PC-3 (cell line): ENCODE measurements around the gene SCGB1C1. TPM values are rescaled to one million over a fixed set of nuclear protein-coding genes. Genes with fewer than 3 reads are reported as not detected.

Source experiments
- ATAC-seq: fragments of 200-7000 bp; cut with Tn5 transposase; 2 replicates; pipeline ENCODE4 v1.9.1; 2020; ENCODE audit warnings: mild to moderate bottlenecking, moderate library complexity
- BruUV-seq: library from RNA; stranded (reverse); fragments of 400-500 nt; replicated peaks from 2 replicates; lab custom pipeline; 2021; lab: Mats Ljungman, UMichigan
- CTCF ChIA-PET: fragments of 300-600 bp; sonication (Branson Sonifier 250); formaldehyde crosslinking; loops from one replicate; lab custom pipeline; 2022; ENCODE audit warnings: antibody characterized with exemption; lab: Charles Lee
- POLR2A ChIA-PET: fragments of 300-600 bp; sonication (Branson Sonifier 250); formaldehyde crosslinking; loops from one replicate; lab custom pipeline; 2022; ENCODE audit warnings: antibody characterized with exemption; ENCODE audit not compliant: unreplicated experiment; lab: Charles Lee
- DNase-seq: peaks from one replicate; pipeline ENCODE4 v3.0.0-alpha.2; 2015
- H2AFZ ChIP-seq: fragments of 300-600 bp; sonication (generic); 2 replicates; pipeline ENCODE4 v1.6.0; 2016; ENCODE audit warnings: antibody characterized with exemption, low read length
- H3F3A ChIP-seq: fragments of 300-600 bp; sonication (generic); one replicate; pipeline ENCODE4 v1.6.0; 2017; ENCODE audit warnings: antibody characterized with exemption, low read length, control low read depth, mild to moderate bottlenecking; ENCODE audit not compliant: unreplicated experiment
- H3K27ac ChIP-seq: fragments of 300-600 bp; sonication (generic); 2 replicates; pipeline ENCODE4 v1.5.1; 2016; ENCODE audit warnings: mild to moderate bottlenecking, low read length
- H3K27me3 ChIP-seq: fragments of 300-600 bp; sonication (generic); 2 replicates; pipeline ENCODE4 v1.6.1; 2016; ENCODE audit warnings: low read length, mixed read lengths
- H3K36me3 ChIP-seq: fragments of 300-600 bp; sonication (generic); 2 replicates; pipeline ENCODE4 v1.6.1; 2016; ENCODE audit warnings: low read depth, mixed run types, low read length, mixed read lengths
- H3K4me1 ChIP-seq: fragments of 300-600 bp; sonication (generic); 2 replicates; pipeline ENCODE4 v1.5.1; 2016; ENCODE audit warnings: low read length; ENCODE audit not compliant: insufficient read depth
- H3K4me2 ChIP-seq: fragments of 300-600 bp; sonication (generic); 2 replicates; pipeline ENCODE4 v1.6.0; 2016; ENCODE audit warnings: low read length
- H3K4me3 ChIP-seq: fragments of 300-600 bp; sonication (generic); 2 replicates; pipeline ENCODE4 v1.5.1; 2016; ENCODE audit warnings: mild to moderate bottlenecking, low read length, mixed read lengths
- H3K79me2 ChIP-seq: fragments of 300-600 bp; sonication (generic); 2 replicates; pipeline ENCODE4 v1.6.1; 2017; ENCODE audit warnings: low read length, mixed read lengths
- H3K9ac ChIP-seq: fragments of 300-600 bp; sonication (generic); 2 replicates; pipeline ENCODE4 v1.6.0; 2016; ENCODE audit warnings: mild to moderate bottlenecking, low read length
- H3K9me2 ChIP-seq: fragments of 300-600 bp; sonication (generic); replicated peaks from 2 replicates; pipeline ENCODE4 v1.6.1; 2016; ENCODE audit warnings: mixed run types, low read length, mixed read lengths
- H3K9me3 ChIP-seq: fragments of 300-600 bp; sonication (generic); 2 replicates; pipeline ENCODE4 v1.6.1; 2016; ENCODE audit warnings: low read length, mixed read lengths
- H4K20me1 ChIP-seq: fragments of 300-600 bp; sonication (generic); 2 replicates; pipeline ENCODE4 v1.6.1; 2016; ENCODE audit warnings: low read length, mixed read lengths
- EZH2 ChIP-seq: fragments of 300-600 bp; sonication (generic); IDR thresholded peaks from one replicate; pipeline ENCODE4 v1.6.1; 2017; ENCODE audit warnings: antibody characterized with exemption, mild to moderate bottlenecking, low read length; ENCODE audit not compliant: unreplicated experiment
- EZH2phosphoT487 ChIP-seq: fragments of 300-600 bp; sonication (generic); IDR thresholded peaks from 2 replicates; pipeline ENCODE4 v1.6.1; 2018; ENCODE audit warnings: mild to moderate bottlenecking, antibody characterized with exemption, low read length, borderline replicate concordance
- intact Hi-C: fragments of 100-400 bp; cut with micrococcal nuclease; formaldehyde crosslinking; loops from 2 replicates; pipeline ENCODE4 v1.9.0; 2023
- total RNA-seq: library from RNA; depleted of rRNA; stranded (reverse); fragments of >200 nt; gene quantifications from 2 replicates; pipeline ENCODE4 v1.2.3, GENCODE V29; 2014
- TF ChIP-seq, protein P1 (sequence below): fragments of 300-600 bp; sonication (generic); conservative IDR thresholded peaks from 2 replicates; pipeline ENCODE4 v1.5.1; 2017; ENCODE audit warnings: antibody characterized with exemption, low read depth, mild to moderate bottlenecking, low read length

SCGB1C1 gene
- total RNA-seq, 1 experiment from 2014 or later = not detected

DNA sequence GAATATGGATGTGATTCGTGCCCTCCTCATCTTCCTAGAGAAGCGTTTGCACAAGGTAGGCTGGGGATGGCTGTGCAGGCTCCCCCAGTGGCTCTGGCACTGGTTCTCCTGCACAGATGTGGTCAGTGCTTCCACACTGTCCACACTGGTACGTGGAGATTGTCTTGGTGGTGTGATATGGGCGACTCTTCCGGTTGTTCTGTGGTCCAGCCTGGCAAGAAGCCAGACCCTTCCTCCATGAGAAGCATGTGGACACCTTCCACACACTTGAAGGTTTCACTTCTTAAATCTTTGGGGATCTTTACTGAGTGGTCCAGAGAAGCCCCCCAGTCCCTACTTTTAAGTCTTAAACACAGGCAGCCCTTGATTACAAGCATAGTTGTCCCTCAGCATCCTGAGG lies 18.4 kb downstream of the SCGB1C1 start:
- H3K9me3 ChIP-seq = no peaks in the 10 kb centered on the region
- H3K4me1 ChIP-seq = peaks cover 17% of the 10 kb centered on the region
- ChIA-PET CTCF (no interaction called here), POLR2A (no interaction called here)
- no peak overlapping the region for H2AFZ ChIP-seq
- H4K20me1 ChIP-seq = no peaks in the 10 kb centered on the region
- no peak overlapping the region for H3K9ac ChIP-seq
- peaks cover 46% of the 10 kb centered on the region for H3K36me3 ChIP-seq
- no peak overlapping the region for H3K4me3 ChIP-seq
- peak overlapping the region; percentile 97; the same call in 1 of the 2 replicates for H3K4me2 ChIP-seq
- ATAC-seq = no peak
- no peaks in the 10 kb centered on the region for H3K9me2 ChIP-seq
- no peak for DNase-seq
- no peaks in the 10 kb centered on the region for H3F3A ChIP-seq
- no peaks in the 10 kb centered on the region for H3K27me3 ChIP-seq
- no peak overlapping the region for H3K27ac ChIP-seq
- peaks cover 48% of the 10 kb centered on the region for H3K79me2 ChIP-seq
- intact Hi-C loops = no loop called here
- no TSS peak for BruUV-seq
- TF ChIP-seq EZH2phosphoT487 (no peak), EZH2 (no peak)
- TF ChIP-seq, protein P1, sequence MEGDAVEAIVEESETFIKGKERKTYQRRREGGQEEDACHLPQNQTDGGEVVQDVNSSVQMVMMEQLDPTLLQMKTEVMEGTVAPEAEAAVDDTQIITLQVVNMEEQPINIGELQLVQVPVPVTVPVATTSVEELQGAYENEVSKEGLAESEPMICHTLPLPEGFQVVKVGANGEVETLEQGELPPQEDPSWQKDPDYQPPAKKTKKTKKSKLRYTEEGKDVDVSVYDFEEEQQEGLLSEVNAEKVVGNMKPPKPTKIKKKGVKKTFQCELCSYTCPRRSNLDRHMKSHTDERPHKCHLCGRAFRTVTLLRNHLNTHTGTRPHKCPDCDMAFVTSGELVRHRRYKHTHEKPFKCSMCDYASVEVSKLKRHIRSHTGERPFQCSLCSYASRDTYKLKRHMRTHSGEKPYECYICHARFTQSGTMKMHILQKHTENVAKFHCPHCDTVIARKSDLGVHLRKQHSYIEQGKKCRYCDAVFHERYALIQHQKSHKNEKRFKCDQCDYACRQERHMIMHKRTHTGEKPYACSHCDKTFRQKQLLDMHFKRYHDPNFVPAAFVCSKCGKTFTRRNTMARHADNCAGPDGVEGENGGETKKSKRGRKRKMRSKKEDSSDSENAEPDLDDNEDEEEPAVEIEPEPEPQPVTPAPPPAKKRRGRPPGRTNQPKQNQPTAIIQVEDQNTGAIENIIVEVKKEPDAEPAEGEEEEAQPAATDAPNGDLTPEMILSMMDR = no peak

DNA sequence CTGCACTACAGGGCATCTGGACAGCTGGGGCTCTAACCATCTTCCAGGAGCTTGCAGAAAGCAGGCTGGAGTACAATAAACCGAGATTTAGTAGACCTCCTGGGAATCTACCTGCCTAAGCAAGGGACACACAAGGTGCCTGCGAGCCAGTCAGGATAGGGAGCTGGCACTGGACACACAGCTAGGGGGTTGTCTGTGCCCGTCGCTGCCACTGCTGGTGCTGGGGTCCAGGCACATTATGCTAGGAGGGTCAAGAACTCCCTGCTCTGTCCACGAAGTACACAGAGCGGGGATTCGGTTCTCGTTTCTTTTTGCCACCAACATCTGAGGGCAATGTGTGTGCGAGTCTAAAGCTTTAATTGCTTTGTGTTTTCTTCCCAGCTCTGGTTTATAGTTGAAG lies 18.9 kb downstream of the SCGB1C1 start:
- no TSS peak for BruUV-seq
- ATAC-seq (no peak), DNase-seq (no peak)
- no peaks in the 10 kb centered on the region for H3K27me3 ChIP-seq
- CTCF ChIA-PET = no interaction called here
- no peak overlapping the region for H3K4me2 ChIP-seq
- no peaks in the 10 kb centered on the region for H4K20me1 ChIP-seq
- H2AFZ ChIP-seq = no peak overlapping the region
- H3K79me2 ChIP-seq = peaks cover 44% of the 10 kb centered on the region
- no peaks in the 10 kb centered on the region for H3F3A ChIP-seq
- no peak overlapping the region for H3K4me3 ChIP-seq
- POLR2A ChIA-PET = no interaction called here
- intact Hi-C loops = no loop called here
- H3K36me3 ChIP-seq = peaks cover 46% of the 10 kb centered on the region
- H3K9ac ChIP-seq = no peak overlapping the region
- no peaks in the 10 kb centered on the region for H3K9me2 ChIP-seq
- H3K9me3 ChIP-seq = no peaks in the 10 kb centered on the region
- no peak overlapping the region for H3K27ac ChIP-seq
- peaks cover 15% of the 10 kb centered on the region for H3K4me1 ChIP-seq
- TF ChIP-seq EZH2 = no peak
- TF ChIP-seq, protein P1 = no peak
- TF ChIP-seq EZH2phosphoT487 = no peak

DNA sequence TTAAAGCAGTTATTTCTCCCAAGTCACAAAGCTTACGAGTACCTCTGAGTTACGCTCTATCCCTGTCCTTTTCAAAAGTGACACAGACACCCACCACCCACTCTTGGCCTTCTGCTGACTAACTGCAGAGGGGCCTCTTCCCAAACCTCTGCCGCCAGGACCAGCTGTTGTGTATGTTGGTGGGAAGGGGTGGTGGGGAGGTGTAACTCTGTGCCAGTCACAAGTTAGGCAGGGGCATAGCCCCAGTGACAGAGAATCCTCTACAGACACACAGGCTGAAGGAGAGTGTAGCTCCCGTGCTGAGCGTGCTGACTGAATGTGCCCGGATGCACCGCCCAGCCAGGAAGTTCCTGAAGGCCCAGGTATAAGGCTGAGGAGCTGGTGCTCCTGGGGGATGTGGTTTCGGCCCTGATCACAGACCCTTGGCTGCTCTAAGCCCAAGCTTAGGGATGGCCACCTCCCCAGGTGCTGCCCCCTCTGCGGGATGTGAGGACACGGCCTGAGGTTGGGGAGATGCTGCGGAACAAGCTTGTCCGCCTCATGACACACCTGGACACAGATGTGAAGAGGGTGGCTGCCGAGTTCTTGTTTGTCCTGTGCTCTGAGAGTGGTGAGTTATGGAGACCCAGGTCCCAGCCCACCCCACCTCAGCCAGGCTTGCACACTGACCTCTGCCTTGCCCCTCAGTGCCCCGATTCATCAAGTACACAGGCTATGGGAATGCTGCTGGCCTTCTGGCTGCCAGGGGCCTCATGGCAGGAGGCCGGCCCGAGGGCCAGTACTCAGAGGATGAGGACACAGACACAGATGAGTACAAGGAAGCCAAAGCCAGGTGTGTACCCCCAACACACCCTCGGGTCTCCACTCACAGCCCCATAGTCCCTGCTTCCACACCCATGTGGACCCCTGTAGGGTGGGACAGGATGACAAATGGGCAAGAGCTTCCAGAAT lies 19.5 kb downstream of the SCGB1C1 start:
- H2AFZ ChIP-seq = no peak overlapping the region
- TF ChIP-seq, protein P1 = no peak
- TF ChIP-seq EZH2 = no peak
- no peak overlapping the region for H3K9ac ChIP-seq
- H3K9me3 ChIP-seq = no peaks in the 10 kb centered on the region
- ATAC-seq = no peak
- H3K4me2 ChIP-seq = no peak overlapping the region
- peaks cover 46% of the 10 kb centered on the region for H3K36me3 ChIP-seq
- no peaks in the 10 kb centered on the region for H3K27me3 ChIP-seq
- no peaks in the 10 kb centered on the region for H4K20me1 ChIP-seq
- H3F3A ChIP-seq = no peaks in the 10 kb centered on the region
- intact Hi-C loops = no loop called here
- no peak for DNase-seq
- H3K9me2 ChIP-seq = no peaks in the 10 kb centered on the region
- peaks cover 39% of the 10 kb centered on the region for H3K79me2 ChIP-seq
- ChIA-PET CTCF (no interaction called here), POLR2A (no interaction called here)
- no peak overlapping the region for H3K27ac ChIP-seq
- H3K4me3 ChIP-seq = no peak overlapping the region
- BruUV-seq = no TSS peak
- peaks cover 15% of the 10 kb centered on the region for H3K4me1 ChIP-seq
